Stimulated activated CD8-positive, alpha-beta memory T cell treated with anti-CD3 and anti-CD28 coated beads, Interleukin-4, amount 100 ng/mL, for 1 hour (primary cell): ENCODE measurements around the gene SORCS1.

Experiments
- DNase-seq, 2 donors: peaks; one replicate each; pipeline ENCODE4 v3.0.0-alpha.2; 2020; ENCODE audit warnings: low read depth in 2 of 2, low spot score in 1 of 2

The SORCS1 gene

DNA sequence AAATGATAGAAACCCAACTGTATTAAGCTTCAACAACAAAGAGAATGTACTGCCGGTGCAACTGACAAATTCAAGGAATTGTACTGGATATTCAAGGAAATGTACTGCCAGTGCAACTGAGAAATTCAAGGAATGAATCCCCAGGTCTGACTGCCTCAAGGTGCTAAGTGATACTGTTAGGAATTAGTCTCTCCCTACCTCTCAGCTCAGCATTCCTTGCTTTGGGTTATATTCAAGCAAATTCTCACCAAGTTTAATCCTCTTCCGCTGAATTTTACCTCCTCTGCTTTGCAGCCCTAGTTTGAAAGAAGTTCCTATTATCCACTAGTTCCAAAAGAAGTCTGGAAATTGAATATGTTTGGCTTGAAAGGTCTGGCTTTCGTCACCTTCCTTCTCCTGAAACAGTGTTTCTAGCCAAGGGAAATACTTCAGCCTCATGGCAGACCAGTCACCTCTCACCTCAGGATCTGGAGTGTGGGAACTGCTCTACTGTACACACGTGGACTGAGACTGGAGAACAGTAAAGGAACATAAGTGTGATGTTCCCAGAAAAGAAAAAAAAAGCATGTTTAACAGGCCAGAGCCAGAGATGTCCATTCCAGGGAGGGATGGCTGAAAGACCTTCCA lies 60.4 kb downstream of the SORCS1 start:
- DNase-seq, result no peak

DNA sequence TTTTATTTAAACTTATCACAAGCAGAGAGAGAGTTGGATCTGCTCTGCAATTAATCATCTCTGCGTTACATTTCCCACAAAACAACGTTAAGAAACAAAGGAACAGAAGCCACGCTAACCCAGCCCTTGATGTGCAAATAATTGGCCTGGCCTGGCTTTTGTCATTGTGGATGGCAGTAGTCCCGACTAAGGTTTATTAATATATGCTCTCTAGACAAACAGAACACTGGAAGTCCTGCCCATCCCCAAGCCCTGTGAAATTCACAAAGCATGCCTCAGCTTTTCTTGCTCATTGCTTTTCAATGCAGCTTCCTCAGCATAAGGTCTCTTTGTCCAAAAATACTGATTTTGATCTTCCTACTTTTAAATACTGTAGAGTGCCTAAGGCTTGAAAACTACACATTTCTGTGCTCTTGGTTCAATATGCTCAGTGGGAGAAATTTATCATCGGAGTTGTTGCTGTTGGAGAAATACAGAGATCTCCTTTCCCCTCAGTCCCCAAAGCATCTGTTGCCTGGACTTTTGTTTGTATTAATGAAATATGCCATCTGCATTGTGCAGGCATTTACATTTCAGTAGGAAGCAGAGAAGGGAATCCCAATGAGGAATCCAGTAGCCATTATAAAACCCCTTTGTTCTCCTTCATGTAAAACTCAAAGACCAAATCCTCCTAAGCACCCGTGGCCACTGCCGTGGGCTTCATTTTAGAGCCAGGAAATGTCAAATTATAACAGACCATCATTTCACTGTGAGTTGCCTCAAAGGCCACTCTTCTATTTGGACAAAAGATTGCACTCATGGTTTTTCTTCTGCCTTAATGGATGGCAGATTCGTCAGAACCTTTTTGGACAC lies 61.1 kb downstream of the SORCS1 start:
- no peak for DNase-seq

DNA sequence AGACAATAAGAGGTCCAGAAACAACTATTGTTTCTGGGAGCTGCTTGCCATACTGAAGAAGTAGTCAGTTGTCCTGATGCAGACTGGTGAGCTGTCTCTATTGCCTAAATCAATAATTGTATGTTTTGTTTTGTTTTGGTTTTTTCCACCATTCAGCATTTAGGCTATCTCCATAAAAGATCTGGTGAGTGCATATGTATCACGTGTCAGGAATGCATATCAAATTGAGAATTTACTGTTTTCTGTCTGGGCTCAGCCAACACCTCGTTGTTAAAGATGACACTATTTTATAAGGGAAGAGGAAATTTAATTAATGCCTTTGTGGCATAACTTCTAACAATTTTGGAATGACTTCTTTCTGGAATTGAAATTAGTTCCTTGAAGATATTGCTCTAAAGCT lies 66.2 kb downstream of the SORCS1 start:
- DNase-seq, result no peak

DNA sequence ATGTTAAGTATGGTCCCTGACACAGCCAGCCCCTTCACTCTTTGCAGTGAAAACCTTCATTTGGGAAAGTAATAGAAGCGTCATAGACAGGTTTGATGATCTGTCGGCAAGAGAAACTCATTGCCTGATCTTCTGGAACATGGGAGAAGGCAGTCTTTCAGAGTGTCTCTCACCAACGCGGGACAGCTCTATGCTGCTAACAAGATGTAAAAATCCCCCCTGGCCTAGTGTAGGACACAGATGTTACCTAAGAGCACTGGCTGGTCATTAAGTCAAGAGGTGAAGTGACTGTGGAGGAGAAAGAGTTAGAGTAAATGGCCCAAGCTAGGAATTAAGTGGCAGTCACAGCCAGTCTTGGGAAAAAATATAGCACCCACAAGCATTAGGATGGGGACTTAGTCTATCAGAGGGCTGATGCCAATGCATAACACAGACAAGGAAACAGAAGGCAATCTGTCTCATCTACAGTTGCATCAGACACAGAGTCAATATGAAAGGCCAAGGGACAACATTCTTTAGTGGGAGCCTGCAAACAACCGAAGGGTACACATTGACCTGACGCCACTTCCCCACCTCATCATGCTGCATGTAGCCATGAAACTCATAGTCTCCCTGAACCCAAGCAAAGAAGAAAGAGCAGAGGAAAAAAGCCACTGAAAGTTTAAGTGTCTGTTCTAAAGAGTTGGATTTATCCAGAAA lies 69.5 kb downstream of the SORCS1 start:
- no peak for DNase-seq

DNA sequence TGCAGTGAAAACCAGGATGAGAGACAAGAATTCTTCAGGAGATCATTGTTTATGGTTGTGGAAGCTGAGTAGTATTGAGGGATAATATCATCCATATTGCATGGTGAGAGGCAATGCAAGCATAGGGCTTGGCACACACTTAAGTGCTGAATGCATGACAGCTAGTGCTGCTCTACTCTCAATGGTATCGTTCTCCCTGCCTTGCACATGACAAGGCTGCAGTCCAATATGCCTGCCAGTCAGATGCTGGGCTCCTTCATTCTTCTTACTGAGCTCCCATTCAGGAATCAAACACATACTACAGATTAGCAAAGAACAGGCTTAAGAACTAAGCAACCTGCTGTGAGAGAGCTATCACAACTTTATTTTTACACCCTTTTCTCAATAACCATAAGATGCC lies 72.2 kb downstream of the SORCS1 start:
- DNase-seq, result no peak

DNA sequence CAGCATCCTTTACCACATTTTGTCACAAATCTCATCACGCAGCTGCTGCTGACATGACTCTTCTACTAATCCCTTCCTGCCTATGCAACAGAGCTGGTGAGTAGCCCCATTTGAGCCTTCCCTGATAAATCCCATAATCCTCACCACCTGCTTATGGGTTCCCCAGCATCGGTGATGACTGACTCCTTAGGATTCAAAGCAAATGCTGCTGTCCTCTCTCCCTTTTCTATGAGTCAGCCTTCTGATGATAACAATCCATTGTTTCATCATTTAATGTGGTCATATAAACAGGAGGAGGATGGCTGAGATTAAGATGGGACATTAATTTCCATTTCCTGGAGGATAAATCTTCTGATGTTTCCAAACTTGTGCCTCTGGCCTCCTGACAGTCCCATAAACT lies 73.4 kb downstream of the SORCS1 start:
- no peak for DNase-seq

DNA sequence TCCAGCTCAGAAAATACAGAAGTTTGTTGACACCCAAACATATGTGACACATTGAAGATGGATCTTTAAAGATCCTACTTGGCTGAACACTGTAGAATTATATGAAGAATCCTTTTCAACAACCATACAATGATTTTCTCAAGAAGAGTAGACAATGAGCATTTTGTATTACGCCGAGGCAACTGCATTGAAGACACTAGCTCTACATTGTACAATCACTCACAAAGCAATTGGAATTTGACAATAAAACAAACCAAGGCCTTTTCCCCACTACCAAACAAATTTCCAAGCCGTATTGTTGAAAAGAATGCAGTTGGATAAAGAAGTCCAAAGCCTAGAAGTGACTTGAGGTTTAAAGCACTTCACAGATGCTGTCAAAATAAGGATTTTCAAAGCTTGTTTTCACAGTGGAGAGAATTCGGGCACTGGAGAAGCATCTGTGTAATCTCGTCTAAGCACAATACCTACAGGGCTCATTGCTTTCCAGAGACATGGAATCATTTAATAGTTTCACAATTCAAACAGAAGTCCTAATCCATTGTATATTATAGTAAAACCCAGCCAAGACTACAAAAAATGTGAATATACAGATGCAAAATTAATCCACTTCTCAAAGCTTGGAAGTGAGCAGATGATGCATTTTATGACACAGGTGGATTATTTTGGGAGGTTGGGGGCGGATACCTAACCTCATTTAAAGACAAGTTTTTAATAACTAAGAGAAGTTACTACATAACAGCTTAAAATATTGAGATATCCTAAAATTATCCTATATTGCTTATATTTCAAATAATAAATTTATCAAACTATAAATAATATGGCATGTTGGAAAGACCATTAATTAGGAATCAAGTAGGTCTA lies 78.6 kb downstream of the SORCS1 start:
- no peak for DNase-seq

DNA sequence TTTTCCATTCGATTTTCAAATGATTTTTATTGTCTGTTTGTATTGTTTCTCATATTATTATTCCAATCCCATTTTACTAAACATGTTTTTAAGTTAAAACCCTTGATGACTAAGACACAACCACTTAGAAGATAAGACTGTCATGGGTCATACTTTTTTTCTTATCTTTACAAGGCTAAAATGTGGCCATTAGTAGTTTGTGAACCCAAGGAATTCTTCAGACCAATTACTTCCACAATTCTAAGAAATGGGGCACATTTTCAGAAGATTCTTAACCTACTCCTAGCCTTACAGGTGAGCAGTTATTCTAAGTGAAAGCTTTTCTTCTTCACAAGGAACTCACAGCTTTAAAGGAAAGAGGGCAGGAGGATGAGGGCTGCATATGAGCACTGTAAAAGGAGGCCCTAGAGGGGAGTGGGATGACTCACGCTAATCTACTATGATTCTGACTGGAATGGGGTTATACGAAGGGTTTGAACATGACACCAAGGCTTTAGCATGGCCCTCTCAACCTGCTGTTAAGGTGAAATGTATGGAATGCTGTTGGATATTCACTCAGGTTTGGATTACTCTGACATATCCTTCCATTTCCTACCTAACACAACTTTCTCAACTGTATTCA lies 81.0 kb downstream of the SORCS1 start:
- DNase-seq, result no peak

GRCh38 chr10:107081644-107082043 lies 82.9 kb downstream of the SORCS1 start:
- no peak for DNase-seq

DNA sequence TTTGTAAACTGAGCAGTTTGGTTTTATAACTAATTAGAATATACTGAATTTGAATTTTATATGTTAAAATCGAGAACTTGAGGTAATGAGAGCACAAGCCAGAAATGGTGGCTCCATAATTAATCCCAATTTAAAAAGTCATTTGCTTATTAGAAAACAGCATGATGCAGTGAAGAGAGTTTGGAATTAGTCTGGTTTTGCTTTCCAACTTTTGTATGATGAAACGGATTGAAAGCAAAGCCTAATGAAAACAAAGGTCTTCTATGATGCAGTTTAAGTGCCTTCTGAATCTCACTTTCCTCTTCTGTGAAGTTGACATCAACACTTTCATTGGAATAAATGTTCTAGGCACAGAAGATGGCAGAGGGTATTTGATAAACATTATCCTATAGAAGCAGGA lies 89.4 kb downstream of the SORCS1 start:
- no peak for DNase-seq

- no peak for DNase-seq
These were observed 91.7 kb downstream of the SORCS1 start for GRCh38 chr10:107072786-107073185.

- no peak for DNase-seq
These were observed 92.5 kb downstream of the SORCS1 start for GRCh38 chr10:107072028-107072427.

DNA sequence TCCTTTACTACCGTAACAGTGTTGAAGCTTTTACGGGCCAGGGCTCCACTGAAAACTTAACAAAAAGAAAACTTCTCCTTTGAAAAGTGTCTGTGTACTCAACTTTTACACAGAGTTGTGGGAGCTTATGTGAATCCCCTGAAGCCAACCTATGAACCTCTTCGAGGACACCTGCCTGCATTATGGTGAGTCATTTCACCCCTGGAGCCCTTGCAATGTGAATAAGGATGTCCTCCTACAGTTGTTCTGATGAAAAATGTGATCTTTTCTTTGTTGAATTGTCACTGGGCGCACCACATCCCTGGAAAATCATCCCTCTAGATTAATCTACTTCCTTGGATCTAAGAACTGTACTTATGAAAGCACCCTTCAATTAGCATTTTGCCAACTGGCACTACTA lies 93.2 kb downstream of the SORCS1 start:
- no peak for DNase-seq

DNA sequence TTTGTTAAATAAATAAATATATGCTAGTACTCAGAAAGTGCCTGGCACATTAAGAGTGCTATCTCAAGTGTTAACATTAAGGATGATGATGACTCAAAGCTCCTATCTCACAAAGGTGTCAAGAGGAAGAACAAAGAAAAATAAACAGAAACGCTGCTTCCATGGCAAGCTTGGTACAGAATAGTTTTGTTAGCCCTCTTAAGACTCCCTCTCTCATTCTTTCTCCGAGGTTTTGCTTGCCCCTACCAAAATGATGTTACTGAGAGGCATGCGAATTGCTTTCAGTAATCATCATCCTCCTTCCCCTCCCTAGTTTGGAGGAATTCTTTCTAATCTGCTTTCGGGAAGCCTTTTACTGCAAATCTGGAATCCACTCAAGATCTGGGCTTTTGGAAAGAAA lies 96.7 kb downstream of the SORCS1 start:
- DNase-seq, result no peak

DNA sequence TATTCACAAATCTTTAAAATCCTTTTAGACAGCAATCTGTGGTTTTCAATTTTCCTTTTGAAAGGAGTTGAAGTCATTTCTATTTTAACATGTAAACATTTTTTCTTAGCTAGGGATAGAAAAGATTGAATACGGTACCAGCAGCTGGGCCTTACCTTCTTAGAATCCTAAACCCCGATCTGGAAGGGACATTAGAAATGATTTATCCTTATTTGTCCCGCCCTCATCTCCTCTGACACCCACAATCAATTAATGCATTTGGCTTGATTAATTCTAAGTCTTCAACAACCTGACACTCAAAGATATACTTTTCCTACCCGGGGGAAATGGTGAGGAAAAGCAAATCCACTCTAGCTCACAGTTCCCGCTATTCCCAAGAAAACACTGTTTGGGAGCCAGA lies 100.4 kb downstream of the SORCS1 start:
- no peak for DNase-seq

GRCh38 chr10:107059872-107060271 lies 104.6 kb downstream of the SORCS1 start:
- DNase-seq, result no peak

DNA sequence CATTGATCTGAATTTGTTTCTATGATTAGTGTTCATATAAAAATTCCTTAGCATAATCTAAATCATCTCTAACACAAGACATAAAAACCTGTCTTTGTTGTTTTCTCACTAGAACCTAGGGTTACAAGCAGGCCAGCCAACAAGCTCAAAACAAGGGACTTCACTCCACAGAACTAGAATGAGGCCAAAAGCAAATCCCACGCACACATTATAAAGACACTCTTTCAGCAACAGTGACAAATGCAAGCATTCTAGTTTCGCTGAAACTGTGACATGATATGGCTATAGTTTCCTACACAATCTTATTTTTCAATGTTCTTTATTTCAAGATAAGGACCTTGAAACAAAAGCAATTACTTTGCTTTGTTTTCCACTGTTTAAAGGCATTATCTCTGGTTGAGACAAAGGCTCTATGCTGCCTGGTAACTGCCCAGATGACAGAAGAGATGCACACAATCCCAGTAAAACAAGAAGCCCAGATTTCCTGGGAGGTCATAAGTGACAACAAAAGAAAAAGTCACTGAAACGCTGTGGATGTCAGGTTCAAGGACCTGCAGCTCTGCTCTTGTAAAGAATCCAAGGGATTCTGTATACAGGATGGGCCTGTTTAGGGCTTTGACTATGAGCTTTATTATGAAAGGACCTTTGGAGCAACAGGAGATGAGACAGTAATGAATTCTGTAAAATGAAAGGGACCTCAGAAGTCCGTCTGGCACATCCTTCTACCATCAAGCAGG lies 105.3 kb downstream of the SORCS1 start:
- no peak for DNase-seq

GRCh38 chr10:107058331-107058730 lies 106.2 kb downstream of the SORCS1 start:
- no peak for DNase-seq

- no peak for DNase-seq
These were observed 108.3 kb downstream of the SORCS1 start for GRCh38 chr10:107056182-107056581.

GRCh38 chr10:107054469-107055156 lies 109.9 kb downstream of the SORCS1 start:
- no peak for DNase-seq
